Pancreas (tissue), 10 donors: Measurements from ENCODE around the gene SV2A. TPM values are rescaled to one million over a fixed set of nuclear protein-coding genes. Genes with fewer than 3 reads are reported as not detected.
"Not testable (repeated sequence)": the region's sequence is repeated elsewhere in the genome, so short reads cannot be mapped to it uniquely, and the experiment has no call there.

Source experiments
- ATAC-seq, 4 donors: fragments of 200-7000 bp; cut with Tn5 transposase; one replicate each; pipeline versions ENCODE4 v1.8.0 to v1.9.1; 2020; ENCODE audit warnings: mild to moderate bottlenecking in 4 of 4, moderate library complexity in 4 of 4
- DNase-seq, 6 donors: peaks; one replicate each; pipeline ENCODE4 v3.0.0-alpha.2; 2020
- FAIRE-seq: peaks from 2 replicates; lab custom pipeline; 2012; peaks lifted over from hg19 to GRCh38; lab: Jason Lieb, UNC
- H3K27ac ChIP-seq, 4 donors: fragments of 200-600 bp; sonication (generic); 1 replicate in 3 of 4; 2 replicates in 1 of 4; pipeline versions ENCODE4 v1.5.0 to v1.8.0; 2020
- H3K27me3 ChIP-seq, 4 donors: fragments of 200-600 bp; one replicate each; pipeline ENCODE4 v1.8.0; 2021
- H3K36me3 ChIP-seq, 3 donors: fragments of 200-600 bp; sonication (generic) in 1 of 3; one replicate each; pipeline versions ENCODE4 v1.5.0 to v1.8.0; 2020 to 2021
- H3K4me1 ChIP-seq, 3 donors: fragments of 200-600 bp; one replicate each; pipeline ENCODE4 v1.8.0; 2021
- H3K4me3 ChIP-seq, 4 donors: fragments of 200-600 bp; sonication (generic) in 2 of 4; one replicate each; pipeline versions ENCODE4 v1.5.0 to v1.8.0; 2020 to 2021
- H3K9me3 ChIP-seq, 4 donors: fragments of 200-600 bp; one replicate each; pipeline ENCODE4 v1.8.0; 2021
- WGBS, 2 donors: extraction: QIAGEN DNeasy Blood & Tissue Kit; methylation state at CpG; one replicate each; pipeline ENCODE4 v1.1.7; 2013; 5-methylcytosine and 5-hydroxymethylcytosine counted together
- intact Hi-C, 3 donors: fragments of 100-400 bp; cut with DNase I; formaldehyde crosslinking; loops; one replicate each; pipeline versions ENCODE4 v1.11.1 to v1.14.2; 2022
- polyA plus RNA-seq, 2 donors: library from polyadenylated mRNA; stranded (reverse); fragments of 200-250 nt; gene quantifications; one replicate each; pipeline ENCODE4 v1.2.3, GENCODE V29; 2013
- total RNA-seq, 6 donors: library from RNA; stranded (reverse); fragmentation: NEBNext Ultra II Directional in 4 of 6; extraction: Animal tissue kit (Norgen Biotek cat#: 25700) in 4 of 6; gene quantifications; one replicate each; pipeline versions ENCODE4 v1.2.1 to v1.2.4, GENCODE V29; 2021 to 2023
- TF ChIP-seq, protein P1 (sequence below), 4 donors: fragments of 200-600 bp; sonication (generic) in 3 of 4; IDR thresholded peaks; one replicate each; pipeline versions ENCODE4 v1.5.0 to v1.8.0; 2021; ENCODE audit warnings: antibody characterized with exemption in 4 of 4
- donor health status: healthy with polysubstance abuse.
- donor health status: DM: no; HTN: no; CAD: no; lungs with moderate emphysema.
- donor health status: DM: no; HTN: no; CAD: no.
- donor health status: control.
- donor health status: control.
- donor health status: Bipolar disorder and iron deficiency.
- donor health status: DM: yes; HTN: yes; CAD: no.
- donor health status: DM: no; HTN: no; CAD: no.
- donor health status: DM: no; HTN: no; CAD: no.
- donor health status: DM: yes; HTN: yes; CAD: no.

The SV2A gene
- total and polyA plus RNA-seq, 8 donors: 0.32 to 8.3 (median 1.6) TPM

DNA sequence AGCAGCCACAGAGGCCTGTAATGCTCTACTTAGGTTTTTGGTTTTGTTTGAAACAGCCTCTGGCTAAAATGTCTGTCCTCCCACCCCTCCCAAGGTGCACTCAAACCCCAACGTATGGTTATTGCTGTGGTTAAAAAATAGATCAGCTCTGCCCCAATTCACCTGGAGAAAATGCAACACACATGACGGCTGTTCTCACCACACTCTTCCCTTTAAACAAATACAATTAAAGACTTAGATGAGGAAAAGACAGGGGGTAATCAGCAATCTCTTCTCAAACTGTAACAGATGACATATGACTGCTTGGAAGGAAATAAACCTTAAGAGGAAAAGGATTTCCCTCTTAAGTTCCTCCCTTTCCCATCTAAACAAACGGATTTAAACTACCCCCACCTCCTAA is 25.2 kb upstream of the SV2A start:
- H3K9me3 ChIP-seq: no peaks in the 10 kb centered on the region
- H3K27me3 ChIP-seq: no peaks in the 10 kb centered on the region
- intact Hi-C loops: no loop called here
- H3K36me3 ChIP-seq: peaks cover 0 to 35% (median 5%) of the 10 kb centered on the region in 3 donors
- 54 to 55% methylated on average over 3 of the region's 3 CpGs for WGBS, 2 donors
- no peak overlapping the region for H3K4me3 ChIP-seq
- ATAC-seq (no peak), DNase-seq (no peak), FAIRE-seq (no peak)
- TF ChIP-seq, protein P1, sequence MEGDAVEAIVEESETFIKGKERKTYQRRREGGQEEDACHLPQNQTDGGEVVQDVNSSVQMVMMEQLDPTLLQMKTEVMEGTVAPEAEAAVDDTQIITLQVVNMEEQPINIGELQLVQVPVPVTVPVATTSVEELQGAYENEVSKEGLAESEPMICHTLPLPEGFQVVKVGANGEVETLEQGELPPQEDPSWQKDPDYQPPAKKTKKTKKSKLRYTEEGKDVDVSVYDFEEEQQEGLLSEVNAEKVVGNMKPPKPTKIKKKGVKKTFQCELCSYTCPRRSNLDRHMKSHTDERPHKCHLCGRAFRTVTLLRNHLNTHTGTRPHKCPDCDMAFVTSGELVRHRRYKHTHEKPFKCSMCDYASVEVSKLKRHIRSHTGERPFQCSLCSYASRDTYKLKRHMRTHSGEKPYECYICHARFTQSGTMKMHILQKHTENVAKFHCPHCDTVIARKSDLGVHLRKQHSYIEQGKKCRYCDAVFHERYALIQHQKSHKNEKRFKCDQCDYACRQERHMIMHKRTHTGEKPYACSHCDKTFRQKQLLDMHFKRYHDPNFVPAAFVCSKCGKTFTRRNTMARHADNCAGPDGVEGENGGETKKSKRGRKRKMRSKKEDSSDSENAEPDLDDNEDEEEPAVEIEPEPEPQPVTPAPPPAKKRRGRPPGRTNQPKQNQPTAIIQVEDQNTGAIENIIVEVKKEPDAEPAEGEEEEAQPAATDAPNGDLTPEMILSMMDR (IDR thresholded peaks at IDR 0.05): no peak
- no peak overlapping the region for H3K27ac ChIP-seq
- H3K4me1 ChIP-seq: peaks cover under 1 to 25% (median 10%) of the 10 kb centered on the region in 3 donors

DNA sequence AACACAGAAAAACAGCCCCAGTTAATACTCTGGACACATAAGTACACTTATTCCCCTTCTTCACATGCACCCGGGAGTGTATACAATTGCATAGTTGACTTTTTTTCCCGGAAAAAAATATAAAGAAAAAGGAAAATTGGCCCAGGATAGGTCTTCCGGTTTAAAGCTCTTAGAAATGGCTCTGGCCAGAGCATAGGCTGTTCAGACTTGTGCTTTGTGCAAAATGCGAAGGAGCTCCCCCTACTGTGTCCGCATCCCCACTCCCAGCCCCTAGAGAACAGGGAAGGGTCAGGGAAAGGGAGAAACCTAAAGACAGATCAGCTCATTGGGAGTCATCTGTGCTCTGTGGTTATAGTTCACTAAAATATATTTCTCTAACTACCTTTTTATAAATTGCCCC is 24.6 kb upstream of the SV2A start:
- Histone ChIP-seq H3K4me3 (no peak overlapping the region), H3K27me3 (no peaks in the 10 kb centered on the region), H3K36me3 (peaks cover 0 to 29% (median 2%) of the 10 kb centered on the region in 3 donors), H3K9me3 (no peaks in the 10 kb centered on the region), H3K4me1 (peaks cover 6 to 31% (median 17%) of the 10 kb centered on the region in 3 donors), H3K27ac (peak overlapping the region in 1 of 4 donors; percentile 87)
- intact Hi-C loops: no loop called here
- TF ChIP-seq, protein P1 (IDR thresholded peaks at IDR 0.05): no peak
- FAIRE-seq (no peak), ATAC-seq (no peak), DNase-seq (no peak)
- WGBS, 2 donors: 69 to 73% methylated on average over 5 of the region's 5 CpGs

GRCh38 chr1:149940427-149940826 is 22.8 kb upstream of the SV2A start:
- Histone ChIP-seq H3K9me3 (no peaks in the 10 kb centered on the region), H3K4me3 (no peak overlapping the region), H3K36me3 (peaks cover 0 to 19% (median 0%) of the 10 kb centered on the region in 3 donors), H3K27ac (peak overlapping the region in 2 of 4 donors; percentile 87 to 93), H3K27me3 (no peaks in the 10 kb centered on the region), H3K4me1 (peaks cover 6 to 36% (median 17%) of the 10 kb centered on the region in 3 donors)
- ATAC-seq (no peak), FAIRE-seq (no peak), DNase-seq (no peak)
- TF ChIP-seq, protein P1 (IDR thresholded peaks at IDR 0.05): no peak
- WGBS, 2 donors: 92 to 98% methylated on average over 3 of the region's 3 CpGs
- intact Hi-C loops: no loop called here

- DNase-seq, H3K36me3 ChIP-seq, H3K9me3 ChIP-seq, intact Hi-C loops, H3K27me3 ChIP-seq, FAIRE-seq: not testable (repeated sequence)
- ATAC-seq: peak in 3 of 4 donors; percentile 1 to 22 (median 9)
- H3K4me3 ChIP-seq: peak overlapping the region in 2 of 4 donors; percentile 34 to 35
- 21 to 37% methylated on average over 12 to 13 of the region's 13 CpGs for WGBS, 2 donors
- peak overlapping the region; percentile 64 to 93 (median 80) for H3K27ac ChIP-seq
- H3K4me1 ChIP-seq: peaks cover 6 to 36% (median 17%) of the 10 kb centered on the region in 3 donors
Measured at GRCh38 chr1:149938668-149939003, 21.0 kb upstream of the SV2A start.

- TF ChIP-seq, protein P1 (IDR thresholded peaks at IDR 0.05): no peak
- no peaks in the 10 kb centered on the region for H3K27me3 ChIP-seq
- intact Hi-C loops: no loop called here
- ATAC-seq (peak in 2 of 4 donors; percentile 25 to 34), DNase-seq (no peak), FAIRE-seq (no peak)
- H3K4me3 ChIP-seq: no peak overlapping the region
- H3K4me1 ChIP-seq: peaks cover 6 to 36% (median 17%) of the 10 kb centered on the region in 3 donors
- no peaks in the 10 kb centered on the region for H3K9me3 ChIP-seq
- H3K27ac ChIP-seq: peak overlapping the region in 2 of 4 donors; percentile 87 to 93
- H3K36me3 ChIP-seq: no peaks in the 10 kb centered on the region
Measured at GRCh38 chr1:149937759-149938158, 20.1 kb upstream of the SV2A start.
